Activated T-helper 1 cell treated with anti-CD3 and anti-CD28 coated beads, Interleukin-12 subunit alpha, Interleukin-12 subunit beta, Interleukin-2, Interleukin-4 antibody, amounts not matched to agents 30 ng/mL and 10 ng/mL and 1 ng/mL, durations not matched to agents 14 hours and 24 hours and 36 hours (primary cell): ENCODE data around the gene RBFOX2. TPM values are rescaled to one million over a fixed set of nuclear protein-coding genes. Genes with fewer than 3 reads are reported as not detected.

Experiments
- DNase-seq: peaks from one replicate; pipeline ENCODE4 v3.0.0; 2021; ENCODE audit warnings: low spot score
- H3K27ac Mint-ChIP-seq: one replicate; pipeline ENCODE4 v1.8.0; 2021; ENCODE audit warnings: mild to moderate bottlenecking, mixed read lengths
- H3K27me3 Mint-ChIP-seq: one replicate; pipeline ENCODE4 v1.8.0; 2022; ENCODE audit warnings: mild to moderate bottlenecking, moderate library complexity, mixed read lengths; ENCODE audit not compliant: insufficient read depth
- H3K36me3 Mint-ChIP-seq: one replicate; pipeline ENCODE4 v1.8.0; 2021; ENCODE audit warnings: low read depth, mixed read lengths
- H3K4me1 Mint-ChIP-seq: one replicate; pipeline ENCODE4 v1.8.0; 2021; ENCODE audit warnings: low read depth, mixed read lengths
- H3K4me3 Mint-ChIP-seq: one replicate; pipeline ENCODE4 v1.8.0; 2021; ENCODE audit warnings: mild to moderate bottlenecking, moderate library complexity, mixed read lengths
- H3K9me3 Mint-ChIP-seq: one replicate; pipeline ENCODE4 v1.8.0; 2021; ENCODE audit warnings: mixed read lengths
- intact Hi-C: fragments of 100-400 bp; cut with micrococcal nuclease; formaldehyde crosslinking; loops from one replicate; pipeline ENCODE4 v1.15.1; 2024
- total RNA-seq: library from RNA; stranded (reverse); gene quantifications from 2 replicates; pipeline ENCODE4 v1.2.3, GENCODE V29; 2022

Gene RBFOX2
- total RNA-seq, 1 donor from 2014 or later, result 3.8 TPM

- DNase-seq, result no peak
- Mint-ChIP-seq H3K27me3 (peaks cover 14% of the 10 kb centered on the region), H3K4me3 (no peak overlapping the region), H3K4me1 (no peaks in the 10 kb centered on the region), H3K9me3 (no peaks in the 10 kb centered on the region), H3K27ac (no peak overlapping the region), H3K36me3 (no peaks in the 10 kb centered on the region)
- intact Hi-C loops, result no loop called here
Observed at GRCh38 chr22:36014546-36015074, 14.0 kb downstream of the RBFOX2 start.

- DNase-seq, result no peak
- H3K4me3 Mint-ChIP-seq, result no peak overlapping the region
- H3K9me3 Mint-ChIP-seq, result no peaks in the 10 kb centered on the region
- no peak overlapping the region for H3K27ac Mint-ChIP-seq
- H3K36me3 Mint-ChIP-seq, result no peaks in the 10 kb centered on the region
- H3K4me1 Mint-ChIP-seq, result no peaks in the 10 kb centered on the region
- peaks cover 10% of the 10 kb centered on the region for H3K27me3 Mint-ChIP-seq
- intact Hi-C loops, result no loop called here
Observed at GRCh38 chr22:36012332-36012731, 16.3 kb downstream of the RBFOX2 start.

- H3K4me1 Mint-ChIP-seq, result no peaks in the 10 kb centered on the region
- no peaks in the 10 kb centered on the region for H3K9me3 Mint-ChIP-seq
- peaks cover 9% of the 10 kb centered on the region for H3K27me3 Mint-ChIP-seq
- intact Hi-C loops, result no loop called here
- H3K4me3 Mint-ChIP-seq, result no peak overlapping the region
- no peak for DNase-seq
- no peak overlapping the region for H3K27ac Mint-ChIP-seq
- no peaks in the 10 kb centered on the region for H3K36me3 Mint-ChIP-seq
Observed at GRCh38 chr22:36010882-36011281, 17.7 kb downstream of the RBFOX2 start.

GRCh38 chr22:36010090-36010489, 18.5 kb downstream of the RBFOX2 start:
- Mint-ChIP-seq H3K27me3 (peaks cover 10% of the 10 kb centered on the region), H3K4me1 (no peaks in the 10 kb centered on the region), H3K4me3 (no peak overlapping the region), H3K36me3 (no peaks in the 10 kb centered on the region), H3K27ac (no peak overlapping the region), H3K9me3 (no peaks in the 10 kb centered on the region)
- intact Hi-C loops, result no loop called here
- no peak for DNase-seq

- DNase-seq, result no peak
- H3K9me3 Mint-ChIP-seq, result no peaks in the 10 kb centered on the region
- intact Hi-C loops, result no loop called here
Observed at GRCh38 chr22:36009085-36009484, 19.5 kb downstream of the RBFOX2 start.

GRCh38 chr22:36008565-36008964, 20.1 kb downstream of the RBFOX2 start:
- no peaks in the 10 kb centered on the region for H3K36me3 Mint-ChIP-seq
- H3K4me3 Mint-ChIP-seq, result no peak overlapping the region
- H3K27me3 Mint-ChIP-seq, result peaks cover 17% of the 10 kb centered on the region
- intact Hi-C loops, result no loop called here
- no peak for DNase-seq
- no peak overlapping the region for H3K27ac Mint-ChIP-seq
- H3K4me1 Mint-ChIP-seq, result no peaks in the 10 kb centered on the region
- no peaks in the 10 kb centered on the region for H3K9me3 Mint-ChIP-seq

More at GRCh38 chr22:36009085-36009484, 19.5 kb downstream of the RBFOX2 start:
- Mint-ChIP-seq H3K4me3 (no peak overlapping the region), H3K27ac (no peak overlapping the region), H3K4me1 (no peaks in the 10 kb centered on the region), H3K27me3 (peaks cover 16% of the 10 kb centered on the region), H3K36me3 (no peaks in the 10 kb centered on the region)

GRCh38 chr22:36008131-36008530, 20.5 kb downstream of the RBFOX2 start:
- Mint-ChIP-seq H3K4me3 (no peak overlapping the region), H3K27me3 (peaks cover 18% of the 10 kb centered on the region), H3K4me1 (no peaks in the 10 kb centered on the region)

GRCh38 chr22:36003972-36004674, 24.5 kb downstream of the RBFOX2 start:
- Mint-ChIP-seq H3K36me3 (no peaks in the 10 kb centered on the region), H3K9me3 (no peaks in the 10 kb centered on the region), H3K27ac (no peak overlapping the region), H3K27me3 (peaks cover 22% of the 10 kb centered on the region), H3K4me3 (no peak overlapping the region), H3K4me1 (no peaks in the 10 kb centered on the region)
- no peak for DNase-seq
- intact Hi-C loops, result no loop called here

More at GRCh38 chr22:36008131-36008530, 20.5 kb downstream of the RBFOX2 start:
- Mint-ChIP-seq H3K9me3 (no peaks in the 10 kb centered on the region), H3K27ac (no peak overlapping the region), H3K36me3 (no peaks in the 10 kb centered on the region)
- intact Hi-C loops, result no loop called here
- DNase-seq, result no peak

GRCh38 chr22:36002718-36003260, 25.8 kb downstream of the RBFOX2 start:
- no peak for DNase-seq
- intact Hi-C loops, result no loop called here
- no peak overlapping the region for H3K27ac Mint-ChIP-seq
- no peaks in the 10 kb centered on the region for H3K4me1 Mint-ChIP-seq
- peaks cover 21% of the 10 kb centered on the region for H3K27me3 Mint-ChIP-seq
- no peaks in the 10 kb centered on the region for H3K36me3 Mint-ChIP-seq
- no peak overlapping the region for H3K4me3 Mint-ChIP-seq
- no peaks in the 10 kb centered on the region for H3K9me3 Mint-ChIP-seq

GRCh38 chr22:36002084-36002483, 26.5 kb downstream of the RBFOX2 start:
- no peak overlapping the region for H3K4me3 Mint-ChIP-seq
- DNase-seq, result no peak
- intact Hi-C loops, result no loop called here
- no peaks in the 10 kb centered on the region for H3K9me3 Mint-ChIP-seq
- H3K27me3 Mint-ChIP-seq, result peaks cover 21% of the 10 kb centered on the region
- H3K27ac Mint-ChIP-seq, result no peak overlapping the region
- no peaks in the 10 kb centered on the region for H3K36me3 Mint-ChIP-seq
- no peaks in the 10 kb centered on the region for H3K4me1 Mint-ChIP-seq

- no peaks in the 10 kb centered on the region for H3K4me1 Mint-ChIP-seq
- no peaks in the 10 kb centered on the region for H3K36me3 Mint-ChIP-seq
- H3K27ac Mint-ChIP-seq, result no peak overlapping the region
- intact Hi-C loops, result no loop called here
- DNase-seq, result no peak
- H3K27me3 Mint-ChIP-seq, result peaks cover 10% of the 10 kb centered on the region
- no peak overlapping the region for H3K4me3 Mint-ChIP-seq
- H3K9me3 Mint-ChIP-seq, result no peaks in the 10 kb centered on the region
Observed at GRCh38 chr22:35998748-35999147, 29.9 kb downstream of the RBFOX2 start.

- no peaks in the 10 kb centered on the region for H3K4me1 Mint-ChIP-seq
- H3K27ac Mint-ChIP-seq, result no peak overlapping the region
- no peak for DNase-seq
- intact Hi-C loops, result no loop called here
- no peaks in the 10 kb centered on the region for H3K36me3 Mint-ChIP-seq
- H3K27me3 Mint-ChIP-seq, result peaks cover 10% of the 10 kb centered on the region
- no peak overlapping the region for H3K4me3 Mint-ChIP-seq
- no peaks in the 10 kb centered on the region for H3K9me3 Mint-ChIP-seq
Observed at GRCh38 chr22:35997438-35997837, 31.2 kb downstream of the RBFOX2 start.

GRCh38 chr22:35996596-35996995, 32.0 kb downstream of the RBFOX2 start:
- DNase-seq, result no peak
- H3K36me3 Mint-ChIP-seq, result no peaks in the 10 kb centered on the region
- H3K9me3 Mint-ChIP-seq, result no peaks in the 10 kb centered on the region
- H3K4me3 Mint-ChIP-seq, result no peak overlapping the region
- intact Hi-C loops, result no loop called here
- no peak overlapping the region for H3K27ac Mint-ChIP-seq
- H3K4me1 Mint-ChIP-seq, result no peaks in the 10 kb centered on the region
- H3K27me3 Mint-ChIP-seq, result peaks cover 14% of the 10 kb centered on the region
